Left lung (tissue), 14 donors: ENCODE results near the gene ZNF277. TPM values are rescaled to one million over a fixed set of nuclear protein-coding genes. Genes with fewer than 3 reads are reported as not detected.

Experiments
- ATAC-seq: fragments of 200-7000 bp; cut with Tn5 transposase; one replicate; pipeline ENCODE4 v1.9.1; 2020; ENCODE audit warnings: moderate library complexity
- DNase-seq, 4 donors: peaks; one replicate each; pipeline ENCODE4 v3.0.0-alpha.2; 2013 to 2020
- H3K27ac ChIP-seq, 2 donors: fragments of 200-600 bp; sonication (generic) in 1 of 2; one replicate each; pipeline versions ENCODE4 v1.5.0 to v1.8.0; 2020 to 2021
- H3K27me3 ChIP-seq, 2 donors: fragments of 200-600 bp; sonication (generic) in 1 of 2; one replicate each; pipeline versions ENCODE4 v1.5.0 to v1.8.0; 2020 to 2021
- H3K36me3 ChIP-seq, 2 donors: fragments of 200-600 bp; sonication (generic) in 1 of 2; one replicate each; pipeline versions ENCODE4 v1.5.0 to v1.8.0; 2020 to 2021
- H3K4me1 ChIP-seq, 2 donors: fragments of 200-600 bp; one replicate each; pipeline ENCODE4 v1.8.0; 2021
- H3K4me3 ChIP-seq, 2 donors: fragments of 200-600 bp; sonication (generic) in 1 of 2; one replicate each; pipeline versions ENCODE4 v1.5.0 to v1.8.0; 2020 to 2021; ENCODE audit warnings: mild to moderate bottlenecking in 1 of 2
- H3K9me3 ChIP-seq, 2 donors: fragments of 200-600 bp; sonication (generic) in 1 of 2; one replicate each; pipeline versions ENCODE4 v1.5.0 to v1.8.0; 2020 to 2021
- CTCF ChIP-seq, 2 donors: fragments of 200-600 bp; sonication (generic) in 1 of 2; IDR thresholded peaks; one replicate each; pipeline versions ENCODE4 v1.5.0 to v1.8.0; 2021; ENCODE audit warnings: antibody characterized with exemption in 2 of 2
- intact Hi-C, 2 donors: fragments of 100-400 bp; cut with DNase I; formaldehyde crosslinking; loops; one replicate each; pipeline versions ENCODE4 v1.11.2 to v1.14.2; 2022
- long read RNA-seq, 12 donors: library from polyadenylated mRNA in 2 of 12; unstranded in 2 of 12; transcript quantifications; one replicate each; pipeline ENCODE4 v2.0.0 and lab custom pipeline, GENCODE V29; 2019 to 2026
- polyA plus RNA-seq, 6 donors: library from polyadenylated mRNA; unstranded; fragments of 120-200 nt; gene quantifications; one replicate each; pipeline ENCODE4 v1.2.1, GENCODE V29; 2013; ENCODE audit not compliant: insufficient read length in 6 of 6
- total RNA-seq, 2 donors: library from RNA; stranded (reverse); fragmentation: NEBNext Ultra II Directional; extraction: Animal tissue kit (Norgen Biotek cat#: 25700); gene quantifications; one replicate each; pipeline ENCODE4 v1.2.1, GENCODE V29; 2021
- donor health status: DM: no; HTN: yes; CAD: no.
- donor health status: DM: no; HTN: no; CAD: no.

Gene ZNF277
- total RNA-seq (10 to 100 TPM; 19.8 to 29.8 TPM), polyA plus RNA-seq (10 to 100 TPM; 33.2 to 41.0 (median 35.4) TPM)
- long read RNA-seq, donor 1, transcript ZNF277-201 (12 exons, 1,849 nt): major isoform, 10 of 31 reads
- long read RNA-seq, donor 1, partial matches to known transcripts: 19 of 31 reads
- long read RNA-seq, donor 1, other reads (novel, unspliced or antisense): 0 of 31 reads
- long read RNA-seq, donor 2, transcript ZNF277-201 (12 exons, 1,849 nt): major isoform, 10 of 24 reads
- long read RNA-seq, donor 2, partial matches to known transcripts: 12 of 24 reads
- long read RNA-seq, donor 2, other reads (novel, unspliced or antisense): 0 of 24 reads
- long read RNA-seq, donor 3, transcript ZNF277-201 (12 exons, 1,849 nt): major isoform, 7 of 24 reads
- long read RNA-seq, donor 3, partial matches to known transcripts: 14 of 24 reads
- long read RNA-seq, donor 3, other reads (novel, unspliced or antisense): 0 of 24 reads
- long read RNA-seq, donor 4, transcript ZNF277-201 (12 exons, 1,849 nt): major isoform, 15 of 20 reads
- long read RNA-seq, donor 4, partial matches to known transcripts: 1 of 20 reads
- long read RNA-seq, donor 4, other reads (novel, unspliced or antisense): 2 of 20 reads
- long read RNA-seq, donor 5, transcript ZNF277-201 (12 exons, 1,849 nt): major isoform, 12 of 25 reads
- long read RNA-seq, donor 5, partial matches to known transcripts: 12 of 25 reads
- long read RNA-seq, donor 5, other reads (novel, unspliced or antisense): 0 of 25 reads
- long read RNA-seq, donor 6, transcript ZNF277-201 (12 exons, 1,849 nt): major isoform, 5 of 14 reads
- long read RNA-seq, donor 6, partial matches to known transcripts: 9 of 14 reads
- long read RNA-seq, donor 6, other reads (novel, unspliced or antisense): 0 of 14 reads
- long read RNA-seq, donor 7, partial matches to known transcripts: 0 of 3 reads
- long read RNA-seq, donor 7, other reads (novel, unspliced or antisense): 0 of 3 reads
- long read RNA-seq, donor 8, partial matches to known transcripts: 0 of 6 reads
- long read RNA-seq, donor 8, other reads (novel, unspliced or antisense): 0 of 6 reads
- long read RNA-seq, donor 9: 0 reads
- long read RNA-seq, donor 10, partial matches to known transcripts: 2 of 3 reads
- long read RNA-seq, donor 10, other reads (novel, unspliced or antisense): 0 of 3 reads
- long read RNA-seq, donor 11, transcript ZNF277-201 (12 exons, 1,849 nt): major isoform, 6 of 13 reads
- long read RNA-seq, donor 11, partial matches to known transcripts: 7 of 13 reads
- long read RNA-seq, donor 11, other reads (novel, unspliced or antisense): 0 of 13 reads
- long read RNA-seq, donor 12, partial matches to known transcripts: 7 of 14 reads
- long read RNA-seq, donor 12, other reads (novel, unspliced or antisense): 0 of 14 reads

DNA sequence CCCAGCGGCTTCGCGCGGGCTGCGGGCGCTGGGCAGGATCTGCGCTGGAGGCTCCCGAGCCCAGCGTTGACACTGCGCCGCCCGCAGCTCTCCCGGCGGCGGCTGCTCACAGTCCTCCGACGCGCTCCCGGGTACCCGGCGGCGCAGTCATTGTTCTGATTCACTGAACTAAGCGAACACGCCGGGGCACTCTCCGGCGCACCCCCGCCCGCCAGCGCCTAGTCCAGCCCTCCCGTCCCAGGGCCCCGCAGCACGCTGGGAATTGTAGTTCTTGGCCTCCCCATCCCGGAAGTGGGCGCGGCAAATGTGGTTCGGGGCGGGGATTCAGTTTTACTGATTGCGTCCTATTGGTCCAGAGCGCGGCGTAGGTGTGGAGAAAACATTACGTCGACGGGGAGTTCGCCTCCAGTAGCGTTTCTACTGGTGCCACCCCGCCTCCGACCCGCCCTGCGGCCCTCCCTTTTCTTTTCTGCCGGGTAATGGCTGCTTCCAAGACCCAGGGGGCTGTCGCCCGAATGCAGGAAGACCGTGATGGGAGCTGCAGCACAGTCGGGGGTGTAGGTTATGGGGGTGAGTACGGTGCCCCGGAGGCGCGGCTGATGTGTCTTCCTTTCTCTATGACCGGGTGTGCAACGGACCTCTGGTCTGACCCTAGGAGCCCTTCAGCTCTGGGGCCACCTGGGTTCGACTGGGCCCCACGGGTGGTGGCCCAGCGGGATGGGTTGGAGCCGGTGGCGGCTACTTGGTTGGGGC is at the start of gene ZNF277, which contains the start of gene DOCK4:
TSS of gene ZNF277 (plus strand) at position 458 of the 753 bp plus-strand sequence. CDS start at position 480, 22 bp downstream.
TSS of gene DOCK4 (minus strand) at position 162 of the 753 bp plus-strand sequence. CDS start 261 bp downstream, outside the sequence.
- peak; percentile 99 for DNase-seq
- H3K36me3 ChIP-seq: no peaks in the 10 kb centered on the region
- peak in 1 of 2 donors; percentile 7 for TF ChIP-seq CTCF (IDR thresholded peaks at IDR 0.05)
- H3K27me3 ChIP-seq: peaks cover 0 to 7% of the 10 kb centered on the region in 2 donors
- ATAC-seq: peak; percentile 93
- no peaks in the 10 kb centered on the region for H3K9me3 ChIP-seq
- peaks cover 7 to 56% of the 10 kb centered on the region in 2 donors for H3K4me1 ChIP-seq
- H3K27ac ChIP-seq: peak within 1 kb of the TSS; percentile 92
- peak within 1 kb of the TSS; percentile 88 to 93 for H3K4me3 ChIP-seq
- intact Hi-C loops: no loop called here

GRCh38 chr7:112157072-112157471 is 49.4 kb upstream of the ZNF277 start:
- DNase-seq (no peak), ATAC-seq (peak; percentile 26)
- no peak for TF ChIP-seq CTCF (IDR thresholded peaks at IDR 0.05)
- Histone ChIP-seq H3K4me1 (peaks cover 26 to 37% of the 10 kb centered on the region in 2 donors), H3K4me3 (no peak overlapping the region), H3K36me3 (no peaks in the 10 kb centered on the region), H3K27ac (peak overlapping the region in 1 of 2 donors; percentile 7), H3K27me3 (no peaks in the 10 kb centered on the region), H3K9me3 (no peaks in the 10 kb centered on the region)
- intact Hi-C loops: no loop called here

GRCh38 chr7:112159351-112159750 is 47.1 kb upstream of the ZNF277 start:
- Histone ChIP-seq H3K9me3 (no peaks in the 10 kb centered on the region), H3K4me1 (peaks cover 32 to 55% of the 10 kb centered on the region in 2 donors), H3K27me3 (no peaks in the 10 kb centered on the region), H3K27ac (peak overlapping the region in 1 of 2 donors; percentile 57), H3K36me3 (no peaks in the 10 kb centered on the region), H3K4me3 (no peak overlapping the region)
- intact Hi-C loops: no loop called here
- no peak for TF ChIP-seq CTCF (IDR thresholded peaks at IDR 0.05)
- DNase-seq: no peak
- ATAC-seq: no peak

DNA sequence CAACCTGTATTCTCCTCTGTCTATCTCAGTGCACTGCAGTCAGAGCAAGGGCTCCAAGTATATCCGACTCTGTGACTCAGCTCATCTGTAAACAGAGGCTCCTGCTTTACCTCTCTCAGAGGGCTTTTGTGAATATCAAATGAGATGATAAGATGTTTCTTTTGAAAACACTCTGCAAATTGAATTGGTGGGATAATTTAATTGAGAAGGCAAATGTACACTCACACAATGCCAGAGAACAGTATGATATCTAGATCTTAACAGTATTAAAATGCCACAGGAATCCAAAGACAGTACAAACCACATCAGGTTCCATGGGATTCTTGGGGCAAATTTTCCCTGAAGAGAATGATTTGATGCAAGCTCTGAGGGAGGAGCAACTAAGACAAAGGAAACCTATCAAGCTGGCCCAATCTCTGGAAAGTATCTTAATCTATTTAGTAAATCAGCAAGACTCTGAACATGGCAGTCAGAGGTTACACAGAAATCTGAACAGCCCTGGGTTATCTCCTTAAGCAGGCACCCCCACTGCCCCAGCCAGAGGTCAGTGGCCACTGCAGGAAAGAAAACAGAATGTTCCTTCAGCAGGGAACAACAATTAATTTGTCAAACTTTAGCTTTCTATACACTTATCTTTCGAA is 46.2 kb upstream of the ZNF277 start:
- ATAC-seq: peak; percentile 42
- intact Hi-C loops: no loop called here
- H3K4me1 ChIP-seq: peaks cover 32 to 55% of the 10 kb centered on the region in 2 donors

More for the DNA sequence above, 46.2 kb upstream of the ZNF277 start:
- peak overlapping the region; percentile 3 to 57 for H3K27ac ChIP-seq
- no peak for TF ChIP-seq CTCF (IDR thresholded peaks at IDR 0.05)
- no peak for DNase-seq
- H3K36me3 ChIP-seq: no peaks in the 10 kb centered on the region
- H3K27me3 ChIP-seq: no peaks in the 10 kb centered on the region
- no peak overlapping the region for H3K4me3 ChIP-seq
- no peaks in the 10 kb centered on the region for H3K9me3 ChIP-seq
